C4-2B (cell line): Measurements from ENCODE around the gene WDR5.

Experiments used
- H3K27ac ChIP-seq: fragments of 450-650 bp; 2 replicates; pipeline ENCODE4 v1.5.1; 2017
- ZFX ChIP-seq: fragments of 450-650 bp; IDR thresholded peaks from 2 replicates; pipeline ENCODE4 v1.6.1; 2017
- TF ChIP-seq, protein P1 (sequence below): fragments of 450-650 bp; conservative IDR thresholded peaks from 2 replicates; pipeline ENCODE4 v1.5.1; 2017; ENCODE audit warnings: mild to moderate bottlenecking

WDR5 gene

DNA sequence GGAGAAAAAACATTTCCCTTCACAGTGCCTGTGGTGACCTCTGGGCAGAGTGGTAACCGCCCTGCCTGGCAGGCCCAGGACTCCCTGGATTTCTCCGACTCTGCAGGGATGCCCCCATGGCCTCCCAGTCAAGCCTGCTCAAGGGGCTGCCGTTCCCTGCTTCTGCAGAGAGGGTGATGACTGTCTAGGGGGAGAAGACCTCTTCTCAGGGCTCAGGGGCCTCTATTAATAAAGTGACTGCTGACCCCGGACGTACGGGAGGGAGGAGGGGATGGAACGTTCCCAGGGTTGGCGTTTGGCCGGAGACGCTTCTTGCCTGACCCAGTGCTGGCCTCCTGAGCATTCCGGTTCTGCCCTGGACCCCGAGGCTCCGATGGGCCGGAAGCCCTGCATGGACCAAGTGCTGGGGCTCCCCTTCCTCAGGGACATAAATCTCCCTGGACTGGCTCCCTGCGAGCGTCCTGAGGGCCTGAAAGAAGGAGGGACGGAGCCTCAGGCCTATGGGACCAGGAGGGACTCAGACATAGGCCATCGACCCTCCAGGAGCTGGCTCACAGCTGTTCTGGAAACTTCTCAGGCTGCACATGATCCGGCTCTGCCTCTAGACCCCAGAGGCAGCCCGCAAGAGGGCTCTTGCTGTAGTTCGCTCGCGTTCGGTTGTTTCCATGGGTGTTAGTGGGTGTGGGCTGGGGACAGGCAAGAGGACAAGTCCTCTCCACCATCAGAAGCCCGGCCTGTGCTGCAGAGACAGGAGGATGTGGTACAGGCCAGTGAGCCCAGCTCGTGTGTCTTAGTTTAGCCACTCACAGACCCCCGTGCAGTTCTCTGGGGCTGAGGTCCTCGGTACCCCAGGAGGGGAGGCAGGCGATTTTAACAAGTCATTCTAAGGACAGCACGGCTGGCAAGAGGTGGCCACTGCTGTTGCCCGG is 36.6 kb downstream of the WDR5 start:
- TF ChIP-seq, protein P1, sequence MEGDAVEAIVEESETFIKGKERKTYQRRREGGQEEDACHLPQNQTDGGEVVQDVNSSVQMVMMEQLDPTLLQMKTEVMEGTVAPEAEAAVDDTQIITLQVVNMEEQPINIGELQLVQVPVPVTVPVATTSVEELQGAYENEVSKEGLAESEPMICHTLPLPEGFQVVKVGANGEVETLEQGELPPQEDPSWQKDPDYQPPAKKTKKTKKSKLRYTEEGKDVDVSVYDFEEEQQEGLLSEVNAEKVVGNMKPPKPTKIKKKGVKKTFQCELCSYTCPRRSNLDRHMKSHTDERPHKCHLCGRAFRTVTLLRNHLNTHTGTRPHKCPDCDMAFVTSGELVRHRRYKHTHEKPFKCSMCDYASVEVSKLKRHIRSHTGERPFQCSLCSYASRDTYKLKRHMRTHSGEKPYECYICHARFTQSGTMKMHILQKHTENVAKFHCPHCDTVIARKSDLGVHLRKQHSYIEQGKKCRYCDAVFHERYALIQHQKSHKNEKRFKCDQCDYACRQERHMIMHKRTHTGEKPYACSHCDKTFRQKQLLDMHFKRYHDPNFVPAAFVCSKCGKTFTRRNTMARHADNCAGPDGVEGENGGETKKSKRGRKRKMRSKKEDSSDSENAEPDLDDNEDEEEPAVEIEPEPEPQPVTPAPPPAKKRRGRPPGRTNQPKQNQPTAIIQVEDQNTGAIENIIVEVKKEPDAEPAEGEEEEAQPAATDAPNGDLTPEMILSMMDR: no peak
- TF ChIP-seq ZFX: no peak
- H3K27ac ChIP-seq: no peak overlapping the region

DNA sequence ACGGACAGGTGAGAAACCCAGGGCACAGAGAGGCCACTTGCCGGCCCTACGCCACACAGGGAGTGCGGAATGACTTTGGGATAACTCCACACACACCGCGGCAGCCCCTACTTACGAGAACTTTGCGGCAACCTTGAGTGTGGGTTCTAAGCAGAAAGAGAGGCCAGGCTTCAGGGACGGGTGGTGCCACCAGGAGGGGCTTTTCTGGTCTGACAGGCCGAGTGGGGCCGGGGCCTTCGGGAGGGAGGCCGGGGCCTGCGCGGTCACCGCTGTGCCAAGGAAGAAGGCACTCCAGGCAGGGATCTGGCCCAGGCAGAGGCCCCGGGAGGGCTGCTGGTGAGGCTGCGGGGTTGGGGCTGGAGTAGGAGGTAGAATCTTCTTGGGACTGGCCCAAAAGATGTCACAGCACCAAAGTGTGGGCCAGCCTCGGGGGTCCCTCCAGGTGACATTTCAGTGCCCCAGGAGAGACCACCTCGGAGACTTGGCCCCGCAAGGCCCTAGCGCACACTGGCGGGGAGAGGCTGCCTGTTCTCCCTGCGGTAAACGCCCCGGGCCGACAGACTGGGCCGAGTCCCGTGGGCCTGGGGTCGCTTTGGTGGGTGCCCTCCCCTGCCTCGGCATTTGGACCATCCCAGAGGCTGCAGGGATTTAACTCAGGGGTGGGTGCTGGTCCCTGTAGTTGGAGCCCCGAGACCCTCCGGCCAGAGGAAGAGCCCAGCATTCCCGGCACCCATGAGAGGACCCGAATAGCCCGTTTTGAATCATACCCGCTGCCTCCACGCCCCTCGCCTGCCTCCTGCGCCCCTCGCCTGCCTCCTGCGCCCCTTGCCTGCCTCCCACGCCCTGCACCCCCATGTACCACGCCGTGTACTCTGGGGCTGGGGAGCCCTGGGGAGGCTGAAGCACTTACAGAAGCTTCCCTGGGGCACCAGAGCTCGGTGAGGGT is 37.5 kb downstream of the WDR5 start:
- no peak overlapping the region for H3K27ac ChIP-seq
- no peak for TF ChIP-seq ZFX
- TF ChIP-seq, protein P1: no peak

DNA sequence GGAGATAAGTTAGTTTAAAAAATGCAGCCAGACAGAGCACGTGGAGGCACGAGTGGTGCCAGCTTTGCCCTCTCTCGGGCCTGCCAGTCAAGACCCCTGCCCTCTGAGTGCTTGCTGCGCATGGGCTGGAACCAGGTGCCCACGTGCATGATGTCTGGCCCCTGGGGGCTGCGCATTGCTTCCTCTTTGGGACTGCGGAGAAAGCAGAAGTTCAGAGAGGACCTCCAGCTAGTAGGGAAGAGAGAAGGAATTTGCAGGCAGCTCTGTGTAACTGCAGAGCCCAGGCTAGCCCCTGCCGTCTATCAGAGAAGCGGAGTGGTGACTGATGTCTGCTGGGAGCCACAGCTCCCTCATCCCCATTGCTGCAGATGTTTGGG is 38.2 kb downstream of the WDR5 start:
- no peak overlapping the region for H3K27ac ChIP-seq

DNA sequence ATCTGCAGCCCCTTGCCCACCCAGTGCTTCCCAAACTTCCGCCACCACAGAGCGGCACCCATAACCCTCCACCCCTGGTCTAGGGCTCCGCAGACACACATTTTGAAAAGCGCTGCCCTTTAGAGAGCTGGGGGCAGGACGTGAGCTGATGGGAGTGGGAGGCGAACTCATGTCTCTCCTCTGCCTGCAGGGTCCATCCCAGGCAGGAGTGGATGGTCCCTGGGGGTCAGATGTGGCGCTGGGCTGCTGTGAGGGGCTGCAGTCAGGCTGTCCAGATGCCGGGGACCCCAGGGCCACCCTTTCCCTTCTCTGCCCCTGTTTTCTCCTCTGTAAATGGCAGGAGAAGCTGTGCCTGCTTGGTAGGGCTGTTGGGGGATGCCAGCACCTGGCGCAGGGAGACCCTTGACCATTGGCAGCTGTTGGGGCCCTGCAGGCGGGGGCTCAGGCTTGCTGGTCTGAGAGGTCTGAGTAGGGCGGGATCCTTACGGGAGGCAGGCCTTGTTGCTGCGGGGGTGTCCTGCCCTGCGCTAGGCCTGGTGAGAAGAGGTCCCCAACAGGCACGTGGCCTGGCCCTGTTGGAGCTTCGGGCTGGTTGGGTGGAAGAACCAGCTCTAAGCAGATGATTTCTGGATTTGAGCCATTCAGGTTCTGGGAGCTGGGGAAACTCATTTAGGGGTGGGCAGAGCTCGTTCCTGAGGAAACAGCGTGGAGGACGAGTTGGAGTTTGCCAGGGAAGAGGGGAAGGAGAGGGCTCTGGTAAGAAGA is 38.8 kb downstream of the WDR5 start:
- peak overlapping the region; percentile 49 for H3K27ac ChIP-seq
- TF ChIP-seq, protein P1: no peak
- no peak for TF ChIP-seq ZFX

More for the DNA sequence above, 38.2 kb downstream of the WDR5 start:
- TF ChIP-seq ZFX: no peak
- TF ChIP-seq, protein P1: no peak

DNA sequence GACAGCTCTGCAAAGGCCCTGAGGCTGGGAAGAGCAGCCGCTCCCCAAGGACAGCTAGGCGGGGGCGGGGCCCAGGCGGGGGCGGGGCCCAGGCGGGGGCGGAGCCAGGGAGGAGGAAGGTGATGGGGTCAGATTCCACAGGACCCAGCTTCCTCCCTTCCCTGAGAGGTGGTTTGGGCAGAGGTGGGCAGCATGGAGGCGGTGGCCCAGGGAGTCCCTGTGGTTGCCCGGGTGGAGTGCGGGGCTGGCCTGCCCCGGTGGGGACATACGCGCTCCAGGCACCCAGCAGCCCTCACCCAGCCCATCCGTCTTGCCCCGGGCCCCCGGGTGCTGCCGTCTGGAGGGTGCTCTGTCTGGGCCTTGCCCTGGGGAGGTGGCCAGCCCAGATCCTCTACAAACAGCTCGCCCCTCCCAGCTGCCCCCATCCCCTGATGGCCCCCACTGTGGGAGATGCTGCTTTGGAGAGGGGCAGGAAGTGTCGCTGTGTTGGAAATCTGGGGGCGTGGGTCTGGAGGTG is 39.5 kb downstream of the WDR5 start:
- TF ChIP-seq, protein P1: no peak
- no peak for TF ChIP-seq ZFX
- H3K27ac ChIP-seq: peak overlapping the region; percentile 49

DNA sequence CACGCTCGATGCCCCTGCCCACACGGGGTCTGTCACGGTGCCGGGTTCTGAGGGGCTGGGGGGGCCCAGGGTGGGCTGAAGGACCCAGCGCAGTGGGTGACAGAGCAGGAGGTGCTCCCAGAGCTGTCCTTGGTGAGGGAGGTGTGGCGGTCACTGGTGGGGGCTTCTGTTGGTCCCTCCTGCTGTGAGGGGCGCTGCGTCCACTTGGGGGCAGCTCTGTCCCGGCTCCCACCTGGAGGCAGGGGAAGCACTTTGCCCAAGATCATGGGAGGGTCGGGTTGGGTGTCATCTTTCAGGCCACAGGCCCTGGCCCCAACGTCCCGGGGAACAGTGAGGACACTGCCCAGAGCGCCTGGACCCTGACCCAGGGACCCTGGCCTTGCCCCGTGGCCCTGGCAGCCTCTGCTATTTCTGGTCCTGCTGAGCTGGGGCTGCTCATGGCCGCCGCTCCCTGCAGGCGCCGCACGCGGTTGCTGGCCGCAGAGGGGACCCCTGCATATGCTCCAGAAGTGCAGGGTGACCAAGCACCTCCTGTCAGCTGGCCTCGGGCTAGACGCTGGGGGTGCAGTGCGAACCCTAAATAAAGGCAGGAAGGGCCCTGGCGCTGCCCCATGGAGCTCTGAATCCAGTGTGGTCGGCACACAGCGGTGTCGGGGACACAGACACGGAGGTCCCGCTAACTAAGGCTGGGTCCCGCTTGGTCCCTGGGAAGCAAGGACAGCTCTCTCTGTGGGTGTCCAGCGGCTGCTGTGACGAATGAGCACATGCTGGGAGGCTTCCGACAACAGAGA is 40.1 kb downstream of the WDR5 start:
- peak overlapping the region; percentile 49 for H3K27ac ChIP-seq

More for the DNA sequence above, 40.1 kb downstream of the WDR5 start:
- TF ChIP-seq, protein P1: no peak
- TF ChIP-seq ZFX: no peak
